ENCODE data around the gene DHRS9.

DNA sequence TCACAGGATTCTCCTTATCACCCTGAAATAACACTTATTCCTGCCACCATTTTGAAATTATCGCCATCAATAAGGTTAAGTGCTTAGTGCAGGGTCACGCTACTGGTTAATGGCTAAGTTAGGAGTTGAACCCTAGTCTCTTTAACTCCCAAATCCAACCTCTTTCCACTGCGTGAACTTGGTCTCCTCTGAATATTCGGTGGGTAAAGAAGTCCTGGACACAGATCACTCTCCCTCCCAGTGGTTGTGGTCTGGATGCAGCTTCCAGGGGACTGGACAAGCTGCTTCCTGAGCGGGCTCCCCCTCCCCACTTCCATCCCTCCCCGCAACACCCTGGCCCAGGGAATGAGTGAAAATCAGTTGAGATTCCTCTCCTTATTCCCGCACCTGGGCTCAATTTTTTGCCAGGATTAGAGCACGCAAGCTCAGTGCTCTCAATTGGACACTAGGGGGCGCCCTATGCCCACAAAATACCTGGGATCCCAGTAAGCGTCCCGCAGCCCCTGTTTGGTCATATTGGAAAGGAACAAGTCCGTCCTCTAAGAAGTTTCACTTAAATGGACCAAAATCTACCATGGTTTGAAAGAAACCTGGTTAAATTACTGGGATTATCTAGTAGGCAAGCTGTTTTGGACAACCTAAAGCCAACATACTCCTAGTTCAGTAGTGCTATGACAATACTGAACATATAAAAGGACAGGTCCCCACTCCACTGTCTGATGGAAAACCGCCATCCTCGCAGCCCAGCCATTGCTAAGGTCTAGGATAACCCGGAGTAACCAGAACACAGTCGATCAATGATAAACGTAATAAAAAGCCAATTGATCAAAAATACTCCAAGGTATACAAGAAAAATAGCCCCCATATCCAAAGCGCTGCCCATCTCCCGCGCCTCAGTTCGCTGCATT, 40.4 kb downstream of the DHRS9 start:
- TF ChIP-seq, protein P1, sequence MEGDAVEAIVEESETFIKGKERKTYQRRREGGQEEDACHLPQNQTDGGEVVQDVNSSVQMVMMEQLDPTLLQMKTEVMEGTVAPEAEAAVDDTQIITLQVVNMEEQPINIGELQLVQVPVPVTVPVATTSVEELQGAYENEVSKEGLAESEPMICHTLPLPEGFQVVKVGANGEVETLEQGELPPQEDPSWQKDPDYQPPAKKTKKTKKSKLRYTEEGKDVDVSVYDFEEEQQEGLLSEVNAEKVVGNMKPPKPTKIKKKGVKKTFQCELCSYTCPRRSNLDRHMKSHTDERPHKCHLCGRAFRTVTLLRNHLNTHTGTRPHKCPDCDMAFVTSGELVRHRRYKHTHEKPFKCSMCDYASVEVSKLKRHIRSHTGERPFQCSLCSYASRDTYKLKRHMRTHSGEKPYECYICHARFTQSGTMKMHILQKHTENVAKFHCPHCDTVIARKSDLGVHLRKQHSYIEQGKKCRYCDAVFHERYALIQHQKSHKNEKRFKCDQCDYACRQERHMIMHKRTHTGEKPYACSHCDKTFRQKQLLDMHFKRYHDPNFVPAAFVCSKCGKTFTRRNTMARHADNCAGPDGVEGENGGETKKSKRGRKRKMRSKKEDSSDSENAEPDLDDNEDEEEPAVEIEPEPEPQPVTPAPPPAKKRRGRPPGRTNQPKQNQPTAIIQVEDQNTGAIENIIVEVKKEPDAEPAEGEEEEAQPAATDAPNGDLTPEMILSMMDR (IDR thresholded peaks at IDR 0.05; ENCODE audit: low read depth, low read length): peak; percentile 89
- TF ChIP-seq MAX (IDR thresholded peaks at IDR 0.05; ENCODE audit: low read depth, low read length): no peak

All from NB4 (cell line).